ENCODE data around the gene CBR1.
"Not testable (repeated sequence)": the region's sequence is repeated elsewhere in the genome, so short reads cannot be mapped to it uniquely, and the experiment has no call there.

Gene CBR1

GRCh38 chr21:36079671-36080070 is 9.8 kb downstream of the CBR1 start:
- no peak for DNase-seq (ENCODE audit: low spot score)

- DNase-seq (ENCODE audit: low spot score), result no peak
These were observed 10.6 kb downstream of the CBR1 start for GRCh38 chr21:36080386-36080785.

- DNase-seq (ENCODE audit: low spot score), result no peak
These were observed 12.4 kb downstream of the CBR1 start for GRCh38 chr21:36082237-36082664.

- no peak for DNase-seq (ENCODE audit: low spot score)
These were observed 17.7 kb downstream of the CBR1 start for GRCh38 chr21:36087362-36088138.

- no peak for DNase-seq (ENCODE audit: low spot score)
These were observed 20.1 kb downstream of the CBR1 start for GRCh38 chr21:36089946-36090345.

GRCh38 chr21:36092681-36093080 is 22.9 kb downstream of the CBR1 start:
- DNase-seq (ENCODE audit: low spot score), result no peak

GRCh38 chr21:36093512-36093911 is 23.7 kb downstream of the CBR1 start:
- DNase-seq (ENCODE audit: low spot score), result no peak

- DNase-seq (ENCODE audit: low spot score), result no peak
These were observed 26.8 kb downstream of the CBR1 start for GRCh38 chr21:36096398-36097290.

GRCh38 chr21:36097427-36098181 is 27.8 kb downstream of the CBR1 start:
- no peak for DNase-seq (ENCODE audit: low spot score)

- DNase-seq (ENCODE audit: low spot score), result no peak
These were observed 28.3 kb downstream of the CBR1 start for GRCh38 chr21:36098182-36098532.

- no peak for DNase-seq (ENCODE audit: low spot score)
These were observed 29.2 kb downstream of the CBR1 start for GRCh38 chr21:36099000-36099399.

GRCh38 chr21:36099695-36100211 is 29.9 kb downstream of the CBR1 start:
- not testable (repeated sequence) for DNase-seq (ENCODE audit: low spot score)

- no peak for DNase-seq (ENCODE audit: low spot score)
These were observed 31.3 kb downstream of the CBR1 start for GRCh38 chr21:36100971-36101641.

GRCh38 chr21:36103434-36103833 is 33.6 kb downstream of the CBR1 start:
- no peak for DNase-seq (ENCODE audit: low spot score)

- peak; percentile 61 for DNase-seq (ENCODE audit: low spot score)
These were observed 34.8 kb downstream of the CBR1 start for GRCh38 chr21:36104317-36105300.

- no peak for DNase-seq (ENCODE audit: low spot score)
These were observed 35.6 kb downstream of the CBR1 start for GRCh38 chr21:36105327-36105842.

GRCh38 chr21:36109868-36110267 is 40.0 kb downstream of the CBR1 start:
- no peak for DNase-seq (ENCODE audit: low spot score)

- DNase-seq (ENCODE audit: low spot score), result no peak
These were observed 41.4 kb downstream of the CBR1 start for GRCh38 chr21:36111238-36111637.

GRCh38 chr21:36113647-36114428 is 44.0 kb downstream of the CBR1 start:
- DNase-seq (ENCODE audit: low spot score), result no peak
